Testis (tissue), 3 donors: ENCODE data around the gene F3. TPM values are rescaled to one million over a fixed set of nuclear protein-coding genes. Genes with fewer than 3 reads are reported as not detected.

Source experiments
- DNase-seq: peaks from one replicate; pipeline ENCODE4 v3.0.0-alpha.2; 2019
- H3K27ac ChIP-seq, 2 donors: fragments of 200-600 bp; sonication (generic); one replicate each; pipeline ENCODE4 v1.5.1; 2019
- H3K27me3 ChIP-seq: fragments of 200-600 bp; sonication (generic); one replicate; pipeline ENCODE4 v1.5.1; 2019
- H3K36me3 ChIP-seq: fragments of 200-600 bp; sonication (generic); one replicate; pipeline ENCODE4 v1.5.1; 2017; ENCODE audit warnings: low read depth; ENCODE audit errors: missing control alignments
- H3K4me1 ChIP-seq: fragments of 200-600 bp; sonication (generic); one replicate; pipeline ENCODE4 v1.5.1; 2019
- H3K4me3 ChIP-seq, 2 donors: fragments of 200-600 bp; sonication (generic); one replicate each; pipeline ENCODE4 v1.5.1; 2017 to 2019
- H3K9me3 ChIP-seq: fragments of 200-600 bp; sonication (generic); one replicate; pipeline ENCODE4 v1.5.1; 2017
- POLR2A ChIP-seq: fragments of 450-650 bp; IDR thresholded peaks from one replicate; pipeline ENCODE4 v1.6.1; 2017; ENCODE audit warnings: antibody characterized with exemption, mild to moderate bottlenecking, moderate library complexity
- WGBS, 2 donors: methylation state at CpG; one replicate each; pipeline ENCODE4 v1.1.5; 2018; 5-methylcytosine and 5-hydroxymethylcytosine counted together
- intact Hi-C: fragments of 100-400 bp; cut with DNase I; formaldehyde crosslinking; loops from one replicate; pipeline ENCODE4 v1.15.1; 2023; ENCODE audit warnings: low total_unique reads
- polyA plus RNA-seq: library from polyadenylated mRNA; stranded (reverse); fragments of 350-450 nt; fragmentation: Illumina TruSeq; extraction: RNeasy Lipid Tissue Mini Kit (QIAGEN cat#74804); gene quantifications from one replicate; pipeline ENCODE4 v1.2.3, GENCODE V29; 2014; ENCODE audit warnings: low read depth, low replicate concordance; ENCODE audit not compliant: insufficient read depth
- total RNA-seq, 2 donors: library from RNA; depleted of rRNA; stranded (reverse); fragments of >200 nt; gene quantifications; one replicate each; pipeline ENCODE4 v1.2.3, GENCODE V29; 2016
- TF ChIP-seq, protein P1 (sequence below), 3 experiments: fragments of 450-650 bp in 2 of 3; fragments of 200-600 bp in 1 of 3; sonication (generic) in 1 of 3; IDR thresholded peaks; one replicate each; pipeline ENCODE4 v1.5.1; 2016 to 2019; ENCODE audit warnings: antibody characterized with exemption in 3 of 3, mild to moderate bottlenecking in 2 of 3, moderate library complexity in 1 of 3

Gene F3
- total and polyA plus RNA-seq, 3 donors from 2014 or later, result 51.6 to 135 (median 111) TPM

GRCh38 chr1:94532077-94532476, 9.5 kb downstream of the F3 start:
- 84 to 88% methylated on average over 3 of the region's 3 CpGs for WGBS, 2 donors
- Histone ChIP-seq H3K4me1 (peaks cover 23% of the 10 kb centered on the region), H3K36me3 (no peaks in the 10 kb centered on the region), H3K27me3 (no peaks in the 10 kb centered on the region), H3K27ac (no peak overlapping the region), H3K9me3 (no peaks in the 10 kb centered on the region), H3K4me3 (no peak overlapping the region)
- DNase-seq, result no peak
- intact Hi-C loops, result no loop called here
- TF ChIP-seq, protein P1, sequence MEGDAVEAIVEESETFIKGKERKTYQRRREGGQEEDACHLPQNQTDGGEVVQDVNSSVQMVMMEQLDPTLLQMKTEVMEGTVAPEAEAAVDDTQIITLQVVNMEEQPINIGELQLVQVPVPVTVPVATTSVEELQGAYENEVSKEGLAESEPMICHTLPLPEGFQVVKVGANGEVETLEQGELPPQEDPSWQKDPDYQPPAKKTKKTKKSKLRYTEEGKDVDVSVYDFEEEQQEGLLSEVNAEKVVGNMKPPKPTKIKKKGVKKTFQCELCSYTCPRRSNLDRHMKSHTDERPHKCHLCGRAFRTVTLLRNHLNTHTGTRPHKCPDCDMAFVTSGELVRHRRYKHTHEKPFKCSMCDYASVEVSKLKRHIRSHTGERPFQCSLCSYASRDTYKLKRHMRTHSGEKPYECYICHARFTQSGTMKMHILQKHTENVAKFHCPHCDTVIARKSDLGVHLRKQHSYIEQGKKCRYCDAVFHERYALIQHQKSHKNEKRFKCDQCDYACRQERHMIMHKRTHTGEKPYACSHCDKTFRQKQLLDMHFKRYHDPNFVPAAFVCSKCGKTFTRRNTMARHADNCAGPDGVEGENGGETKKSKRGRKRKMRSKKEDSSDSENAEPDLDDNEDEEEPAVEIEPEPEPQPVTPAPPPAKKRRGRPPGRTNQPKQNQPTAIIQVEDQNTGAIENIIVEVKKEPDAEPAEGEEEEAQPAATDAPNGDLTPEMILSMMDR (IDR thresholded peaks at IDR 0.05), result no peak
- TF ChIP-seq POLR2A, result no peak

- no peak overlapping the region for H3K4me3 ChIP-seq
- H3K27ac ChIP-seq, result no peak overlapping the region
- H3K4me1 ChIP-seq, result peaks cover 21% of the 10 kb centered on the region
- WGBS, 2 donors, result 77 to 94% methylated on average over 2 to 6 of the region's 6 CpGs
- no peaks in the 10 kb centered on the region for H3K9me3 ChIP-seq
- no peak for DNase-seq
- intact Hi-C loops, result no loop called here
- H3K36me3 ChIP-seq, result no peaks in the 10 kb centered on the region
- H3K27me3 ChIP-seq, result no peaks in the 10 kb centered on the region
- TF ChIP-seq, protein P1 (IDR thresholded peaks at IDR 0.05), result no peak
- TF ChIP-seq POLR2A, result no peak
Observed at GRCh38 chr1:94531664-94532063, 9.9 kb downstream of the F3 start.

GRCh38 chr1:94530373-94530878, 11.1 kb downstream of the F3 start:
- Histone ChIP-seq H3K36me3 (no peaks in the 10 kb centered on the region), H3K27ac (no peak overlapping the region), H3K27me3 (no peaks in the 10 kb centered on the region), H3K9me3 (no peaks in the 10 kb centered on the region), H3K4me1 (peaks cover 9% of the 10 kb centered on the region), H3K4me3 (no peak overlapping the region)
- no peak for DNase-seq
- TF ChIP-seq, protein P1 (IDR thresholded peaks at IDR 0.05), result no peak
- no peak for TF ChIP-seq POLR2A
- intact Hi-C loops, result no loop called here
- 77 to 89% methylated on average over 4 of the region's 4 CpGs for WGBS, 2 donors

GRCh38 chr1:94529416-94529815, 12.1 kb downstream of the F3 start:
- Histone ChIP-seq H3K27ac (no peak overlapping the region), H3K36me3 (no peaks in the 10 kb centered on the region), H3K4me3 (no peak overlapping the region), H3K4me1 (peaks cover 9% of the 10 kb centered on the region), H3K9me3 (no peaks in the 10 kb centered on the region), H3K27me3 (no peaks in the 10 kb centered on the region)
- intact Hi-C loops, result loop anchor here (10.0 kb wide), 1 partner anchor 275 kb away; no protein-coding TSS in a partner anchor
- DNase-seq, result no peak
- TF ChIP-seq, protein P1 (IDR thresholded peaks at IDR 0.05), result no peak
- TF ChIP-seq POLR2A, result no peak
- WGBS, 2 donors, result 88 to 98% methylated on average over 2 of the region's 2 CpGs

DNA sequence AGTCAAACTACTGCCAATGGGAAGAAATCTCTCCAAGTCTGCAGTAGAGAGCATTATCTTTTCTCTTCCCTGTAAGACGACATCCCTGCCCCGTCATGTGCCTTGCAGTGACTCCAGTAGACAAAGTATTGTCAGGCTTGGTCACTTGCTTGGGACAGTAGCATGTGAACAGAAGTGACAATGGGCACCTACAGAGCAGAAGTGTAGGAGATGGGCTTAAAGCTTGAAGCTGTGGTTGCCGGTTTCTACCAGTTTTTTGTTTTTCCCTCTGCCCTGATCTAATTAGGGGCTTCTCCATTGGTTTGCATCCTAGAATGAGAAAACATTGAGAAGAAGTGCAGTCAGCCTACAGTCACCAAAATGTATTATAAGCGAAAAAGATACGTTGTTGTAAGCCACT, 12.7 kb downstream of the F3 start:
- H3K9me3 ChIP-seq, result no peaks in the 10 kb centered on the region
- intact Hi-C loops, result loop anchor here (10.0 kb wide), 1 partner anchor 276 kb away; no protein-coding TSS in a partner anchor
- WGBS, 2 donors, result 77 to 88% methylated on average over 5 of the region's 5 CpGs

More for the DNA sequence above, 12.7 kb downstream of the F3 start:
- Histone ChIP-seq H3K4me3 (no peak overlapping the region), H3K27me3 (no peaks in the 10 kb centered on the region), H3K36me3 (no peaks in the 10 kb centered on the region), H3K27ac (no peak overlapping the region), H3K4me1 (peaks cover 9% of the 10 kb centered on the region)
- TF ChIP-seq POLR2A, result no peak
- TF ChIP-seq, protein P1 (IDR thresholded peaks at IDR 0.05), result no peak
- no peak for DNase-seq
